ENCODE results near the gene HSD17B8.
A peak's percentile ranks its signal among the peaks of the same experiment; 100 is the strongest.
"Not testable (repeated sequence)": the region's sequence is repeated elsewhere in the genome, so short reads cannot be mapped to it uniquely, and the experiment has no call there.

Gene HSD17B8

GRCh38 chr6:33207552-33208090 is 3.2 kb downstream of the HSD17B8 start:
- no peak for DNase-seq

GRCh38 chr6:33208091-33208967 is 3.9 kb downstream of the HSD17B8 start, which contains the start of gene RING1:
Gene RING1, plus strand, starts transcription at chr6:33208500. Its CDS starts 323 bp downstream, at chr6:33208823.
- no peak for DNase-seq

- DNase-seq = no peak
These were observed 5.4 kb downstream of the HSD17B8 start for GRCh38 chr6:33209856-33210255.

- no peak for DNase-seq
These were observed 6.7 kb downstream of the HSD17B8 start for GRCh38 chr6:33211136-33211535.

GRCh38 chr6:33211666-33212422 is 7.4 kb downstream of the HSD17B8 start:
- no peak for DNase-seq

GRCh38 chr6:33212857-33213165 is 8.4 kb downstream of the HSD17B8 start:
- DNase-seq = no peak

GRCh38 chr6:33213166-33213988 is 8.9 kb downstream of the HSD17B8 start:
- no peak for DNase-seq

- no peak for DNase-seq
These were observed 9.5 kb downstream of the HSD17B8 start for GRCh38 chr6:33213989-33214335.

GRCh38 chr6:33215271-33216116 is 11.0 kb downstream of the HSD17B8 start:
- DNase-seq = no peak

- no peak for DNase-seq
These were observed 11.7 kb downstream of the HSD17B8 start for GRCh38 chr6:33216117-33216649.

- no peak for DNase-seq
These were observed 12.8 kb downstream of the HSD17B8 start for GRCh38 chr6:33217246-33217645.

- no peak for DNase-seq
These were observed 13.2 kb downstream of the HSD17B8 start for GRCh38 chr6:33217681-33218080.

GRCh38 chr6:33226503-33227120 is 22.2 kb downstream of the HSD17B8 start:
- DNase-seq = not testable (repeated sequence)

- no peak for DNase-seq
These were observed 30.8 kb downstream of the HSD17B8 start for GRCh38 chr6:33235221-33235634.

GRCh38 chr6:33236328-33236727 is 31.9 kb downstream of the HSD17B8 start:
- DNase-seq = no peak

GRCh38 chr6:33236852-33237251 is 32.4 kb downstream of the HSD17B8 start:
- no peak for DNase-seq

- DNase-seq = no peak
These were observed 33.3 kb downstream of the HSD17B8 start for GRCh38 chr6:33237741-33238140.

GRCh38 chr6:33241968-33242367 is 37.5 kb downstream of the HSD17B8 start:
- DNase-seq = no peak

- no peak for DNase-seq
These were observed 39.0 kb downstream of the HSD17B8 start for GRCh38 chr6:33243476-33243875.

GRCh38 chr6:33247977-33248642 is 43.7 kb downstream of the HSD17B8 start:
- peak; percentile 44 for DNase-seq

- no peak for DNase-seq
These were observed 44.1 kb downstream of the HSD17B8 start for GRCh38 chr6:33248643-33248931.

Measured in NCI-H2081 treated with DMSO at 0.1 percent for 48 hours (cell line).